Neural crest cell (in vitro differentiated cells): ENCODE data around the gene ING2. TPM values are rescaled to one million over a fixed set of nuclear protein-coding genes. Genes with fewer than 3 reads are reported as not detected.

Experiments used
- DNase-seq: peaks from one replicate; pipeline ENCODE4 v3.0.0; 2021; ENCODE audit warnings: low read depth, mixed read lengths, low spot score
- H3K27ac Mint-ChIP-seq: one replicate; pipeline ENCODE4 v1.8.0; 2021; ENCODE audit warnings: mild to moderate bottlenecking, mixed read lengths; ENCODE audit not compliant: unreplicated experiment
- H3K27me3 Mint-ChIP-seq: 2 replicates; pipeline ENCODE4 v1.8.0; 2021; ENCODE audit warnings: low read depth, mild to moderate bottlenecking, mixed read lengths
- H3K36me3 Mint-ChIP-seq: 2 replicates; pipeline ENCODE4 v1.8.0; 2021; ENCODE audit warnings: low read depth, mild to moderate bottlenecking, mixed read lengths
- H3K4me1 Mint-ChIP-seq: 2 replicates; pipeline ENCODE4 v1.8.0; 2021; ENCODE audit warnings: mixed read lengths
- H3K4me3 Mint-ChIP-seq: one replicate; pipeline ENCODE4 v1.8.0; 2021; ENCODE audit warnings: mild to moderate bottlenecking, mixed read lengths
- H3K9me3 Mint-ChIP-seq: 2 replicates; pipeline ENCODE4 v1.8.0; 2021; ENCODE audit warnings: mixed read lengths
- CTCF ChIP-seq: fragments of 200-600 bp; sonication (generic); conservative IDR thresholded peaks from 2 replicates; pipeline ENCODE4 v1.5.0; 2021; ENCODE audit warnings: antibody characterized with exemption, mild to moderate bottlenecking
- total RNA-seq: library from RNA; stranded (reverse); gene quantifications from 2 replicates; pipeline ENCODE4 v1.2.1, GENCODE V29; 2021

ING2 gene
- total RNA-seq, 1 donor from 2014 or later: 16.9 TPM

- no peak for TF ChIP-seq CTCF
- Mint-ChIP-seq H3K4me3 (no peak overlapping the region), H3K36me3 (peaks cover 6% of the 10 kb centered on the region), H3K9me3 (no peaks in the 10 kb centered on the region), H3K27ac (no peak overlapping the region), H3K27me3 (no peaks in the 10 kb centered on the region), H3K4me1 (no peaks in the 10 kb centered on the region)
- DNase-seq: no peak
These were observed 10.6 kb downstream of the ING2 start for GRCh38 chr4:183515411-183515810.

GRCh38 chr4:183517194-183517593 lies 12.3 kb downstream of the ING2 start:
- H3K27me3 Mint-ChIP-seq: peaks cover 8% of the 10 kb centered on the region
- H3K4me3 Mint-ChIP-seq: no peak overlapping the region
- no peak for TF ChIP-seq CTCF
- no peak overlapping the region for H3K27ac Mint-ChIP-seq
- no peaks in the 10 kb centered on the region for H3K9me3 Mint-ChIP-seq
- H3K36me3 Mint-ChIP-seq: peaks cover 1% of the 10 kb centered on the region
- H3K4me1 Mint-ChIP-seq: no peaks in the 10 kb centered on the region
- no peak for DNase-seq

- TF ChIP-seq CTCF: no peak
- H3K36me3 Mint-ChIP-seq: no peaks in the 10 kb centered on the region
- H3K27ac Mint-ChIP-seq: no peak overlapping the region
- H3K4me1 Mint-ChIP-seq: peaks cover 4% of the 10 kb centered on the region
- peaks cover 11% of the 10 kb centered on the region for H3K27me3 Mint-ChIP-seq
- no peak for DNase-seq
- no peak overlapping the region for H3K4me3 Mint-ChIP-seq
- no peaks in the 10 kb centered on the region for H3K9me3 Mint-ChIP-seq
These were observed 12.9 kb downstream of the ING2 start for GRCh38 chr4:183517781-183518180.

- Mint-ChIP-seq H3K4me3 (no peak overlapping the region), H3K27ac (peak overlapping the region; percentile 57), H3K4me1 (peaks cover 6% of the 10 kb centered on the region), H3K36me3 (no peaks in the 10 kb centered on the region), H3K27me3 (peaks cover 26% of the 10 kb centered on the region), H3K9me3 (no peaks in the 10 kb centered on the region)
- no peak for DNase-seq
- no peak for TF ChIP-seq CTCF
These were observed 18.0 kb downstream of the ING2 start for GRCh38 chr4:183522821-183523220.

- H3K4me1 Mint-ChIP-seq: peaks cover 6% of the 10 kb centered on the region
- H3K4me3 Mint-ChIP-seq: no peak overlapping the region
- H3K36me3 Mint-ChIP-seq: no peaks in the 10 kb centered on the region
- peaks cover 27% of the 10 kb centered on the region for H3K27me3 Mint-ChIP-seq
- no peak overlapping the region for H3K27ac Mint-ChIP-seq
- no peaks in the 10 kb centered on the region for H3K9me3 Mint-ChIP-seq
- DNase-seq: no peak
- TF ChIP-seq CTCF: no peak
These were observed 22.5 kb downstream of the ING2 start for GRCh38 chr4:183527326-183527725.

- peaks cover 9% of the 10 kb centered on the region for H3K27me3 Mint-ChIP-seq
- DNase-seq: no peak
- H3K9me3 Mint-ChIP-seq: no peaks in the 10 kb centered on the region
- H3K36me3 Mint-ChIP-seq: no peaks in the 10 kb centered on the region
- H3K27ac Mint-ChIP-seq: peak overlapping the region; percentile 15
- H3K4me3 Mint-ChIP-seq: no peak overlapping the region
- no peak for TF ChIP-seq CTCF
- peaks cover 4% of the 10 kb centered on the region for H3K4me1 Mint-ChIP-seq
These were observed 28.0 kb downstream of the ING2 start for GRCh38 chr4:183532821-183533220.
